ENCODE measurements around the gene CAMK1D.

CAMK1D gene

DNA sequence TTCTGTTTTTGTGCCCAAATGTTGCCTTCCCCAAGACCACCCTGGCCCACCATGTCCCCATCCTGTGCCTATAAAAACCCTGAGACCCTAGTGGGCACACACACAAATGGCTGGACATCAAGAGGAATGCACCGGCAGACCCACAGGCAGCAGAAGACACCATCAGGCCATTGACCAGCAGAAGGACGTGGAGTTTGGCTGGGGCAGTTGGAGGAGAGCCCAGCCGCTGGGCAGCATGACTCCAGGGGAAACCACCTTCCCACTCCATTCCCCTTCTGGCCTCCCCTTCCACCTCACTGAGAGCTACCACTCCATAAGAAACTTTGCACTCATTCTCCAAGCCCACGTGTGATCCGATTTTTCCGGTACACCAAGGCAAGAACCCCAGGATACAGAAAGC is 309.2 kb downstream of the CAMK1D start:
- DNase-seq (ENCODE audit: low spot score): no peak

DNA sequence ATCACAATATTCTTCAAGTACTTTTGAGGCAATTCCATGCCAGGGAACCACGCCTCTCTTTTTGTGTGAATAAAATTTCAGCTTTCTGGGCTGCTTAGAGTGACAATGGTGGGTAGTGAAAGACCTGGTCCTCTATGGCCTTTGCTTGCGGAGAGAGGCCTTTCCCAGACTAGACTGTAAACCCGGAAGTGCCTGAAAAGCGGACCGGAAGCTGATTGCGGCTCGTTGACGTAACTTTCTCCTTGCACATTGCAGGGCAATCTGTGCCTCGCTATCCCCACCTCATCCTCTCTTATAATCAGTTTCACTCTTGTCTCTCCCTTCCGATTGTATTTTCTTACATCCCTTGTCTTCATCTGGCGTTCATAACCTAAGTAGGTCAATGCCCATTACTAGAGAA is 310.4 kb downstream of the CAMK1D start:
- DNase-seq (ENCODE audit: low spot score): no peak

DNA sequence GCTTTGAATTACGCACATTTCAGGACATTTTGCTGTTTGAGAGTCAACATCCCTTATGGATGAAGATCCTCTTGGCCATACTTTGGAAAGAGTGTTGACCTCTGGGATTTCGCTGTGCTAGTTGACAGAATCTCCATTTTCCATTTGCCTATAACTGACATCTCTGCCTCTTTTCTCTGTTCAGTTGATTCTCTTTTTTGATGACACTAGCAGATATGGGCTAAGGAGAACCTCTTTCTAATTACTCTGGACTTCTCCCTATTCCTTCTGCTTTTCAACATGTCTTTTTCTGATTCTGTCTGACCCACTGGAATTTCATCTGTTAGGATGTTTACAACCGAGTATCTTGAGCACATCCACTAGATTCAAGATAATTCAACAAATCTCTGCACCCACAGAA is 311.5 kb downstream of the CAMK1D start:
- no peak for DNase-seq (ENCODE audit: low spot score)

DNA sequence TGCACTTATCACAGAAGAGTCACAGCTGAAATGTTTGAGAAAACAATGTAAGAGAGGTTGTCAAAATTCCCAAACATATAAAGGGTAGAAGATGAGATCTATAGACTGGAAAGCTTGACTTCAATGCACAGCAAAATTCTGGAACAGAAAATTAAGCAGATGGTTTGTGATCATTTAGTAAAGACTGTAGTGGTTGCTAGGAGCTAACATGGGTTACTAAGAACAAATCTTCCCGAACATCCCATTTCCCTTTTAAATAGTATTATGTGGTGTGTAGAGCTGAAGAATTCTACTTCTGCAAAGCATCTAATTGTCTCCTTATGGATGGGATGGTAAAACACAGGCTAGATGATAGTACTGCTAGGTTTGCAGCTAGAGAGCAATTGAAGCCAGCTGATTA is 312.3 kb downstream of the CAMK1D start:
- DNase-seq (ENCODE audit: low spot score): no peak

DNA sequence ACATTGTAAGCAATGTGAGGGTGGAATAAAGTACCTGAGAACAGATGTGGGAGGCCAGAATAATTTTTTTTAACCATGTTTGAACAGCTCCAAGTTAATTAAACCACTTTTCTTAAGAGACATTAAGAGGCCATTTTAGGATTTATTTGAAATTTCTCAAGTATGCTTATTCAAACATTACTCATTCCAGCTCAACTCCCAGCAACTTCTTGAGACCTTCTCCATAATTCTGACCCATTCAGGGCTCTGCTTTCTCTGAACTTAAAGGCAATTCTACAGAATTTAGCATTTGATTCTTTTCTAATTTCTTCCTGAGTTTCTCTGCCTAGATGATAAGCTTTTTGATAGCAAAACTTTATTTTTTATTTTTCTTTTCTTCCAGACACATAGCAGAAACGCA is 314.5 kb downstream of the CAMK1D start:
- DNase-seq (ENCODE audit: low spot score): no peak

DNA sequence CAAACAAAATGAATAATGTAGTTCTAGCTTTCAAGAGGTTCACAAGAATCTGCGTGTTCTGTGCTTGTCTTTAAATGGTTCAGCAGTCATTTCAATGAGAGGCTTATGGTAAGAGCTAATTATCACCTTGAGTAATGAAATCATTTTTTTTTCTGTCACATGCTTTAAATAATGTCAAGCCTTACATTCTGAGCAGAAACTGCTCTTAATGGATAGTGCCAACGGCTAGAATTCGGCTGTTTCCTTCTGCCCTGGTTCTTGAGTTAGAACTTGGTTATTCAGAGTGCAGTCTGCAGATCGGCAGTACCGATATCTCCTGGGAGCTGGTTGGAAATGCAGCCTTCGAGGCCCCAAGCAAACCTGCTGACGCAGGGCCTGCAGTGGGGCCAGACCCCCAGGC is 316.2 kb downstream of the CAMK1D start:
- no peak for DNase-seq (ENCODE audit: low spot score)

DNA sequence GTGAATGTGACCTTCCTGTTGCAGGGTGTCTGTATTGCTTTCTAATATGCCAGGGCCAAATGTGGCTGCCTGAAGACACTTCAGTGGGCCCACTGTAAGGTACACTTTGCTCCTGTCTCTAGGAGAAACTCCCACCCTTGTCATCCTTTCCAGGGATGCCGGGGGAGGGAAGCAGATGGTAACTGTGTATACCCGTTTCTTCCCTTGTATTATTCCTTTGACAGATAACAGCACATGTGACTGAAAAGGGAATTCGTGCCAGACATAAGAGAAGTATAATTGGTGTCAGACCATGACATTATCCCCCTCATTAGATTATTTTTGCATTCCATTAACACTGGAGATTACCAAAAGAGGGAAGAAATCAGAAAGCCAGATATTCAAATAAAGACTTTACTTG is 317.7 kb downstream of the CAMK1D start:
- DNase-seq (ENCODE audit: low spot score): no peak

DNA sequence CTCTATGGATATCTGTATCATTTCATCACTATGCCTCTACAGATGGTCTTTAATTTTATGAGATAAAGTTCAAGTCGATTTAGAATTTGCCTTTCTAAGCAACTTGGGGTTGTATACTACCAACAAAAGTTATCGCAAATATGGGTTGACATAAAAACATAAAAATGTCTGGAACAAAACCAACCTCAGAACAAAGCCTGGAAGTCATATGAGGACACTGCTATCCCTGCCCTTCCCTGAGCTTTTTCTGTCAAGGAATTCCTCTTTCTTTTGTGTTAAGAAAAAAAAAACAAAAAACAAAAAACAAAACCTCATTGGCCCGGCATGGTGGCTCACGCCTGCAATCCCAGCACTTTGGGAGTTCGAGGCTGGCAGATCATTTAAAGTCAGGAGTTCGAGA is 319.3 kb downstream of the CAMK1D start:
- DNase-seq (ENCODE audit: low spot score): no peak

DNA sequence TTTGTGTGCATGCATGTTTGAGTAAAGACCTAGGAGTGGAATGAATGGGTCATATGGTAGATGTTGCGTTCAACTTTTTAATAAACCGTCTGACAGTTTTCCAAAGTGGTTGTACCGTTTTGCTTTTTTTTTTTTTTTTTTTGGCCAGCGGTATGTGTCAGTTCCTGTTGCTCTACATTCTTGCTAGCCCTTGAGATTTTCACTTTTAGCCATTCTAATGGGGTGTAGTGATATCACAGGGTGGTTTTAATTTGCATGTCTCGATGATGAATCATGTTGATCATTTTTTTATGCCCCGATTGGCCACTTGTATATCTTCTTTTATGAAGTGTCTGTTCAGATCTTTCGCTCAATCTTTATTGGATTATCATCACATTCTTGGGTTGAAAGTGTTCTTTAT is 320.7 kb downstream of the CAMK1D start:
- DNase-seq (ENCODE audit: low spot score): no peak

DNA sequence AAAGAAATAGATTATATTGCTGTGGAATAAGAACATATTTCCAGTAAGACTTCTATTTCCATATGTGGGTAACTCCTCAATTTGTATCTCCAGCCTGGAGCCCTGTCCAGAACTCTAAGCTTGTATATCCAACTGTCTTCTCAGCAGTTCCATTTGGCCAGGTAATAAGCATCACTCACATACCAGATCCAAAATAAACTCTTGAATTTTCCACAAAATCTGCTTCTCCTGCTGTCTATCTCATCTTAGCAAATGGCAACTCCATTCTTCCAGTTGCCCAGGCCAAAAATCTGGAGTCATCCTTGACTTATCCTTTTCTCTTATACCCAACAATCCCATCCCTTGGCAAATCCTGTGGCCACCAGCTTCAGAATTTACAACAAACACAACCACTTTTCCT is 325.8 kb downstream of the CAMK1D start:
- DNase-seq (ENCODE audit: low spot score): no peak

DNA sequence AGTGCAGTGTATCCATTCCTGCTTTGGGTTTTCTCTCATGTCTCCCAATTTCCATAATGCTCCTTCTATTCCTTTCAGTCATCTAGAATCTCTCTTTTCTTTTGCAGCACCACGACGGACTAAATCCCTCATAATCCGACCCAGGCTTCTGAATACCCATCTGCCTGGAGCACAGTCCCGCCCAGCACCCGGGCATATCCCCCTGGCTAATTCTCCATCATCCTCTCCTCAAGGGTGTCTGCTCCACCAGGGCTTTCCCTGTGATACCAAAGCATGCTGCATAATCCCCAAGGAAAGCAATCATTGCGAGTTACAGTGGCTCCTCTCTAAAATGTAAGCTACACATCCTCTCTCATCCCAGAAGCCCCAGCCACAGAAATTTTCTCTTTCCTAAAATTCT is 330.3 kb downstream of the CAMK1D start:
- DNase-seq (ENCODE audit: low spot score): no peak

DNA sequence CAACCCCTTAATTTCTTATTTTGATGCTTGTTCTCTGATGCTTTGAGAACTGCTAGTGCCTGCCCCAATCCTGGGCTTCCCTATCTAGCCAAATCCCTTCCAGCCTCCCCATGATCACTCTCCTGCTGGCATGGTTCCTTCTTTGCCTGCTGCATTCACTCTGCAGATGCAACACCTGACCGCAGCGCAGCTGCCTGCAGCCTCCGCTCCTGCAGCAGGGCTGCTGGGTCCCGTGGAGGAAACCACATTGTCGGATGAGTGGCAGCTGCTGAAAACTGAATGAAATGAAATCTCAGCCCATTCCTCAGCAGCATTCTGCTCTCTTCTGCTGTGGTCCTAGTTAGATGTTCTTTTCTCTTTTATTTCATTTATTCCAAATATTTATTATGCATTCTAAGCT is 331.9 kb downstream of the CAMK1D start:
- no peak for DNase-seq (ENCODE audit: low spot score)

DNA sequence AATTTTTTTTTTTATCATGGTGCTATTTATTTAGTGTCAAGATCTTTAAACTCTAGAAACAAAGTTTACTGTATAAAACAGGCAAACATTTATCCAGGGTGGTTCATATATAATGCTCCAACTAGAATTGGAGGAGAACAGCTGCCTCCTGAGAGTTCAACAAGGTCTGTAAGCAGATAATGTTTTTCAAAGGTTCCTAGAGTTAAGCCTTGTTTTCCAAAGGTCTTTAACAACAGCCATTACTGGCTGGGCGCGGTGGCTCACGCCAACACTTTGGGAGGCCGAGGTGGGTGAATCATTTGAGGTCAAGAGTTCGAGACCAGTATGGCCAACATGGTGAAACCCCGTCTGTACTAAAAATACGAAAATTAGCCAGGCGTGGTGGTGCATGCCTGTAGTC is 335.4 kb downstream of the CAMK1D start:
- no peak for DNase-seq (ENCODE audit: low spot score)

DNA sequence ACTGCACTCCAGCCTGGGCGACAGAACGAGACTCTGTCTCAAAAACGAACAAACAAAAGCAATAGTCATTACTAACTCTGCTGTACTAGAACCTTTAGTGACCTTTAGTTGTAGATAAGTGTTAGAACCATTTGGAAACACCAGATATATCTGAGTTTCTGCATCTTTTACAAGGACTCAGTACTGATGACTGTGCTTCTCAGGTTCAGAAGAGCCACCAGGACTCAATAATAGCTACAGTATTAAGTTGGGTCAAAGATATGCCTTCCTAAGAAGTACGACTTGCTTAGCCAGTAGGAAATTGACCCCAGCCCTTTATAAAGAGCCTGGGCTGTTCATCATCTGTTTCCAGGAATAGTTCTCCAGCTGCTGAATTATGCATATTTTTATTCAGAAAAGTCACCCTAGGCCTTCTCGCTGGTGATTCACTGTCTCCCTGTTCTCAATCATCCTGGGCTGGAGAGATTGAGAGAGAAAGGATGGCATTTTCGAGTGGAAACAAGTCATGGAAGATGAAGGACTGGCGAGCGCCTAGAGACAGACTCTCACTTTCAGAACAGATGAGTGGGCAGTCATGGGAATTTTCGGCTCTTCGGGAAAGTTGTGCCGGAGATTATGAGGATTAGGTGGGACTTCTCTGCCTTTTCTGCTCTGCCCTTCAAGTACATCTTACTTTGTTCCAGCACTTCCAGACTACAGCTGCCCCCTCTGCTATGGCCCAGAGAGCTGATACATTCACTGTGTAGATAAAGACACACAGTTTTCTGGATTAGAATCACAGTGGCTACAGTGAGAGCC is 336.1 kb downstream of the CAMK1D start:
- no peak for DNase-seq (ENCODE audit: low spot score)

DNA sequence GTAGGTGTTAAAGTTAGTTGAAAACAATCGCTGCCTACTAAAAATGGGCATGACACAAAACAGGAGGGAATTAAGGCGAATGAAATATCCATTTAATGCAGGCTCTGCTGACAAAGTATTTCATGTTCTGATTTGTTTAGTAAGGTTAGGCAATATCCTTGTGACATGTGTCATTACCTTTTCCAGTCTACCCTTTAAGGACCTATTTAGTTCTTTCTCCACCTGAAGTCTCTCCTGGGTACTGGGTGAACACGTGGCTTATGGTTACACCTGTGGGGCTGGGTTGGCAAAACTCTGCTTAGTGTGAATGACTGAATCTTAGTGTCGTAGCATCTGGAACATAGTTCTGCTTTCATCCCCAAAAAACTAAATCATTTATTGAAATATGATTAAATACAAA is 338.6 kb downstream of the CAMK1D start:
- no peak for DNase-seq (ENCODE audit: low spot score)

DNA sequence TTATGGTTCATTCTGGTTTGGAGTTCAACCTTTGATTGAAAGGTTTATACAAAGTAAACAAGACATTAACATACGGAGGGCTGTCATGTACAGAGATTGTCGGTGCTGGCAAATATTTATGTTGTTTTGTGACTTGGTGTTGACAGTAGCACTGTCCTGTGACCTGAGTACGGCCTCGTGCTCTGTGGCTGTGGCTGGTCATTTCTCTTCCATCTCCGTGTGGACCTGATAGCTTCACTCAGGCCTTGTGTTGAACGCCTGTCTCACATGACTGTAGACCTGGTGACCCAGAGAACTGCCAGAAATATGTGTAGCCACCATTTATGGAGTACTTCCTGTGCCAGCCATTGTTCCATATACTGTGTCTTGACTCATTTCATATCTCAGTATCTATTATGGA is 340.5 kb downstream of the CAMK1D start:
- no peak for DNase-seq (ENCODE audit: low spot score)

DNA sequence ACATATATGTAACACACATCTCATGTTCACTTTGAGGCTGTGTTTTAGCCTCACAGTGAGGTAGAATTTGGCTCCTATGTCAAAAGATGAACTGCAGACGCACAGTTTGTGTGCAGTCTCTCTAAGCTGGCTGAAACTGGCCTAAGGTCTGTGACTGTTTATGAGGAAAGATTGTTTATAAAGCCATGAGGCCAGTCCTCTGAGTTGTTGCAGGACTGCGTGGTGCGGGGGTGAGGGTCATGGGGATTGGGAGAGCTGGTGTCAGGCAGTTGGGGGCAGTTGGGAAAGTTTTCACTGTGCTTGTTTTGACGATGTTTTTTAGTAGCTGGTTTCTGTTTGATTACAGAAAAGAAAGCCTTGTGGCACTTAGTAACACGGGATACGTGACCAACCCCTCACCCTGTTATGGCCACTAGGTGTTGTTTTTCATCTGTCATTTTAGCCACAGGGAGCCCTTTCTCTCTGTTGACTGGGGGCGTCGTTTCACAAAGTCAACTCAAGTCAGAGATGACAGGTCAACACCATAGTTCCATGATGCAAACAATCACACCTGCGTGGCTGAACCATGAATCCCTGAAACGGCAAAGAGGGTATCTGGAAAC is 341.3 kb downstream of the CAMK1D start:
- no peak for DNase-seq (ENCODE audit: low spot score)

DNA sequence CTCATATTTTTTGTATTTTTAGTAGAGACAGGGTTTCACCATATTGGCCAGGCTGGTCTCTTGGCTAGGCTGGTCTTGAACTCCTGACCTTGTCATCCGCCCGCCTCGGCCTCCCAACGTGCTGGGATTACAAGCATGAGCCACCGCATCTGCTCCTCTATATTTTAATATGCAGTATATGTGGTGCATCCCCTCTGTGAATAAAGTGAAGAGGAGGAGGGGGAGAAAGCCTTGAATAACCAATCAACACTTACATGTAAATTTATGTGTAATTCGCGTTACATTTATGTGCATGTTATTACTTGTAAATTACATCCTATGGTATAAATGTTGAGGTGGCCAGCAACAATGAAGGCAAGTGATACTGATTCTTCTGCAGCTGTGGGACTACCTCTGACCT is 342.2 kb downstream of the CAMK1D start:
- DNase-seq (ENCODE audit: low spot score): no peak

DNA sequence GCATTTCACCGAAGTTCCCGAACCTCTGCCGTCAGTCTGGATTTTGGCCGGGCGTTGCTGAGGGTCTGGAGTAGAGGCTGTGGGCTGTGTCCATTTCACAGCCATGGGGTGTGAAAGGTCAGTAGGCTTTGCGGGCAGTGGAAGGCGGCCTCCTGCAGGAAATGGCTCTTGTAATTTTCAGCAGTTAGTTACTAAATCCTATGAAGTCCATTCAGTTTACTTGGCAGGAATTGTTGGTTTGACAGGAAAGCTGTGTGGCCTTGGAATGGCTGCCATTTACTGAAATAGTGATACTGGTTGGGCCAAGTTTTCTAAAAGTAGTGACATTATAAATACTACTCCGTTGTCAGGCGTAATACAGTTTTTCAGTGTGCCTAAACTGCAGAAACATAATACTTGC is 348.4 kb downstream of the CAMK1D start:
- DNase-seq (ENCODE audit: low spot score): no peak

DNA sequence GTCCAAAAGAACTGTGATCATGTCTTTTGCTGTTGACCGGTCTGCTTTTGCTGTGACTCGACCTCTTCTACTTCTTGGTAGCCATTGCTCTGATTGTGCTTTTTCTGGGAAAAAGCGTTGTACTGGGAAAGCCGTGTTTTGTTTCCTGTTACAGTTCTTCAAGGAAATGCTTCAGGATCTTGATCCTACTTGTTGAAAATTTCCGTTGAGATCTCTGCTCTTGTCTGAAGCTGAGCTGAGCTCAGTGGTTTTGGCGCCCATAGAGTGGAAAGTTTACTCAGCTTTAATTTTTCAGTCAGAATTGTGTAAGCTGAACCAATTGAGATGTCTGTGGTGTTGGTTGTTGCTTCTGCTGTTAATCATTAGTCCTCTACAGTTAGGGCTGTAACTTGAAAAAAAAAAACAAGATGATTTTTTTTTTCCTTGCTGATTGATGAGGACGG is 349.9 kb downstream of the CAMK1D start:
- no peak for DNase-seq (ENCODE audit: low spot score)

DNA sequence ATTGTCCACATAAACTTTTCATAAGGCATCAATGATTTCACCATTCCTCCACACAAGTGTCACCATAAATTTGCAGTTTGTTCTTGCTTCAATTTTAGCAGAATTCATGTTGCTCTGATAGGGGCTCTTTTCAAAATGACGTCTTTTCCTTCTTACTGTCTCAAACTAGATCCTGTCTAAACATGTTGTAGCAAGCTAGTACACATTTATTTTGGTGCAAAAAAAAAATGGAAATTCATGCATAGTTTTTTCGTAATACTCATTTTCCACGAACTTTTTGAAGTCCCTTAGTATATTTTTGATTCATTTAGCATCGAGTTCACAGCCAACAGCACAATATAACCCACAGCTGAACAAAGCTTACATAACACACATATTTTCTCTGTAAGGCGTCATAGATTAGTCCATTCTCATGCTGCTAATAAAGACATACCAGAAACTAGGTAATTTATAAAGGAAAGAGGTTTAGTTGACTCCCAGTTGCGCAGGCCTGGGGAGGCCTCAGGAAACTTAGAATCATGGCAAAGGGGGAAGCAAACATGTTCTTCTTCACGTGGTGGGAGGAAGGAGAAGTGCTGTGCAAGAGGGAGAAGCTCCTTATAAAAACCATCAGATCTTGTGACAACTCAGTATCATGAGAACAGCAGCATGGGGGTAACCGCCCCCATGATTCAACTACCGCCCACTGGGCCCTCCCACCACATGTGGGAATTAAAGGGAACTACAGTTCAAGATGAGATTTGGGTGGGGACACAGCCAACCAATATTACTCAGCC is 350.6 kb downstream of the CAMK1D start:
- no peak for DNase-seq (ENCODE audit: low spot score)

DNA sequence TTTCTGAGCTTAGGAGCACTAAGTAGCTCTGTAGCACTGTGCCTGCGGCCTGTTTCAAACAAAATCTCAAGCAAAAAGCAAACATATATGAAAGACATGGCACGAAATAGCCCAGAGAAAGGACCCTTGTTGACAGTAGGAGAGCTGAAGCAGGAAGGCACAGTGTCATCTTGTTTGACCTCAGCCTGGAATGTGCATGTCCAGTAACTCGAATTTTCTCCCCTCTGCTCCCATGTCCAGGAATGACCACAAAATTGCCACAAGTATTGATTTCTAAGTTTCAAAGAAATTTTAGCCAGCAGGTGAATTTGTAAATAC is 351.2 kb downstream of the CAMK1D start:
- DNase-seq (ENCODE audit: low spot score): no peak

DNA sequence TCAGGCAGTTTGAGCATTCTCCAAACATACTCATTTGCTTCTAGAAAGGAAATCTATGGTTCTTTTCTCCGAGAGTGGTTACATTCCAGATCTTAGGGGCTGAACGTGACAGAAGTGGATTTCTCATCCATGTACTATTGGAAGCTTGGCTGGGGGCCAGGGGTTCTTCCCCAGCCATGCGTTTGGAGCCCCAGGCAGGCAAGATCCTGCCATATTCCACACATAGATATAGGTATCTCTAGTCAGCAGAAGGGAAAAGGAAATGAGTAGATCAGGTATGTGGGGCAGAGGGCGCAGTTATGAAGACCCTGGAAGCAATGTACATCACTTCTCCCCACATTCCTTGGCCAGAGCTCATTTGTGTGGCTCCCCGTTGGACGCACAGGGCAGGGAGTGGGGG is 352.3 kb downstream of the CAMK1D start:
- no peak for DNase-seq (ENCODE audit: low spot score)

Measured in CD4-positive, alpha-beta T cell treated with Interleukin-15 for 4 hours (primary cell).